CD14-positive monocyte (primary cell): ENCODE measurements around the gene TTC1. TPM values are rescaled to one million over a fixed set of nuclear protein-coding genes. Genes with fewer than 3 reads are reported as not detected.

Experiments
- DNase-seq, 3 donors: peaks; one replicate each; pipeline ENCODE4 v3.0.0-alpha.2; 2011 to 2022
- H2AFZ ChIP-seq: 2 replicates; pipeline ENCODE4 v1.6.0; 2012; ENCODE audit warnings: mild to moderate bottlenecking, low read depth, low read length, inconsistent platforms; ENCODE audit not compliant: insufficient read depth, poor library complexity, severe bottlenecking
- H3K27ac ChIP-seq, 2 donors: 1 replicate in 1 of 2; 2 replicates in 1 of 2; pipeline ENCODE4 v1.5.1; 2012 to 2013; ENCODE audit warnings: low read length in 2 of 2, control low read depth in 1 of 2, inconsistent platforms in 1 of 2, low read depth in 1 of 2, mild to moderate bottlenecking in 1 of 2
- H3K27me3 ChIP-seq, 2 donors: one replicate each; pipeline versions ENCODE4 v1.6.0 to v1.6.1; 2011 to 2013; ENCODE audit warnings: low read length in 2 of 2; ENCODE audit not compliant: control insufficient read depth in 2 of 2, insufficient read depth in 2 of 2
- H3K36me3 ChIP-seq, 2 donors: replicated peaks in 1 of 2; 1 replicate in 1 of 2; 2 replicates in 1 of 2; pipeline versions ENCODE4 v1.5.1 to v1.6.1; 2012 to 2013; ENCODE audit warnings: low read length in 2 of 2, control low read depth in 1 of 2, inconsistent platforms in 1 of 2, mild to moderate bottlenecking in 1 of 2; ENCODE audit not compliant: insufficient read depth in 2 of 2, control insufficient read depth in 1 of 2
- H3K4me1 ChIP-seq, 2 donors: 1 replicate in 1 of 2; 2 replicates in 1 of 2; pipeline versions ENCODE4 v1.5.1 to v1.6.1; 2012 to 2013; ENCODE audit warnings: low read length in 2 of 2, control low read depth in 1 of 2, inconsistent platforms in 1 of 2, mild to moderate bottlenecking in 1 of 2, moderate library complexity in 1 of 2; ENCODE audit not compliant: insufficient read depth in 2 of 2, control insufficient read depth in 1 of 2
- H3K4me2 ChIP-seq: replicated peaks from 2 replicates; pipeline ENCODE3; 2012; ENCODE audit warnings: low read length, moderate library complexity, mild to moderate bottlenecking; ENCODE audit not compliant: poor library complexity, severe bottlenecking; ENCODE audit errors: extremely low read depth
- H3K4me3 ChIP-seq, 3 experiments: fragments of 200-600 bp in 1 of 3; sonication (generic) in 1 of 3; replicated peaks in 1 of 3; 1 replicate in 2 of 3; 2 replicates in 1 of 3; pipeline ENCODE4 v1.5.1; 2011 to 2013; ENCODE audit warnings: low read length in 3 of 3, mild to moderate bottlenecking in 3 of 3, control low read depth in 2 of 3, low read depth in 2 of 3, inconsistent platforms in 1 of 3, moderate library complexity in 1 of 3
- H3K79me2 ChIP-seq: 2 replicates; pipeline ENCODE4 v1.6.0; 2012; ENCODE audit warnings: mild to moderate bottlenecking, control low read depth, inconsistent platforms, low read length, moderate library complexity; ENCODE audit not compliant: insufficient read depth
- H3K9ac ChIP-seq: 2 replicates; pipeline ENCODE4 v1.6.0; 2017; ENCODE audit warnings: low read length, mild to moderate bottlenecking; ENCODE audit not compliant: insufficient read depth, poor library complexity, severe bottlenecking
- H3K9me3 ChIP-seq, 2 donors: replicated peaks in 1 of 2; 1 replicate in 1 of 2; 2 replicates in 1 of 2; pipeline versions ENCODE4 v1.5.1 to v1.6.1; 2012 to 2013; ENCODE audit warnings: low read length in 2 of 2, control low read depth in 1 of 2; ENCODE audit not compliant: control insufficient read depth in 1 of 2, insufficient read depth in 1 of 2
- H4K20me1 ChIP-seq: 2 replicates; pipeline ENCODE4 v1.6.0; 2012; ENCODE audit warnings: mild to moderate bottlenecking, low read length, control low read depth, moderate library complexity; ENCODE audit not compliant: insufficient read depth
- H3K27ac Mint-ChIP-seq, 7 donors: one replicate each; pipeline ENCODE4 v1.8.0; 2020; ENCODE audit warnings: mild to moderate bottlenecking in 7 of 7, mixed read lengths in 7 of 7, moderate library complexity in 6 of 7, inconsistent platforms in 2 of 7
- H3K27me3 Mint-ChIP-seq, 3 donors: one replicate each; pipeline ENCODE4 v1.8.0; 2021 to 2022; ENCODE audit warnings: low read depth in 3 of 3, mild to moderate bottlenecking in 3 of 3, mixed read lengths in 3 of 3, moderate library complexity in 3 of 3, inconsistent platforms in 1 of 3
- H3K36me3 Mint-ChIP-seq, 2 donors: one replicate each; pipeline ENCODE4 v1.8.0; 2020; ENCODE audit warnings: mixed read lengths in 2 of 2, inconsistent platforms in 1 of 2, mild to moderate bottlenecking in 1 of 2
- H3K4me1 Mint-ChIP-seq: one replicate; pipeline ENCODE4 v1.8.0; 2020; ENCODE audit warnings: mild to moderate bottlenecking, mixed read lengths
- H3K4me3 Mint-ChIP-seq, 2 donors: one replicate each; pipeline ENCODE4 v1.8.0; 2020; ENCODE audit warnings: mild to moderate bottlenecking in 2 of 2, mixed read lengths in 2 of 2, moderate library complexity in 1 of 2
- H3K9me3 Mint-ChIP-seq, 7 donors: one replicate each; pipeline ENCODE4 v1.8.0; 2020 to 2022; ENCODE audit warnings: mixed read lengths in 7 of 7, mild to moderate bottlenecking in 6 of 7, moderate library complexity in 6 of 7, inconsistent platforms in 2 of 7
- CTCF ChIP-seq: fragments of 200-600 bp; IDR thresholded peaks from one replicate; pipeline ENCODE4 v1.8.0; 2022; ENCODE audit warnings: antibody characterized with exemption, mild to moderate bottlenecking
- WGBS: methylation state at CpG from one replicate; pipeline ENCODE4 v1.1.5; 2013; ENCODE audit warnings: missing lambda C conversion rate; ENCODE audit not compliant: insufficient coverage; 5-methylcytosine and 5-hydroxymethylcytosine counted together
- intact Hi-C, 2 donors: fragments of 100-400 bp; cut with micrococcal nuclease; formaldehyde crosslinking; loops; one replicate each; pipeline versions ENCODE4 v1.15.0 to v1.15.1; 2023
- polyA plus RNA-seq, 3 donors: library from polyadenylated mRNA; depleted of rRNA in 1 of 3; unstranded in 2 of 3; stranded (reverse) in 1 of 3; fragments of 300-500 nt in 2 of 3; fragments of >200 nt in 1 of 3; fragmentation: Illumina TruSeq in 2 of 3; gene quantifications; 1 replicate in 2 of 3; 2 replicates in 1 of 3; pipeline ENCODE4 v1.2.3, GENCODE V29; 2012 to 2021

Gene TTC1
- polyA plus RNA-seq, 3 donors = 11.4 to 63.4 (median 63.0) TPM

- Histone ChIP-seq H3K27ac (no peak overlapping the region), H3K9me3 (no peaks in the 10 kb centered on the region), H3K4me2 (no peak overlapping the region), H3K4me3 (no peak overlapping the region), H3K27me3 (no peaks in the 10 kb centered on the region), H3K9ac (no peak overlapping the region), H2AFZ (no peak overlapping the region), H3K79me2 (no peaks in the 10 kb centered on the region), H3K4me1 (no peaks in the 10 kb centered on the region), H3K36me3 (peaks cover 55 to 87% of the 10 kb centered on the region in 2 donors), H4K20me1 (no peaks in the 10 kb centered on the region)
- no peak overlapping the region for H3K4me3 Mint-ChIP-seq
- no peaks in the 10 kb centered on the region for H3K27me3 Mint-ChIP-seq
- 93% methylated on average over 3 of the region's 3 CpGs for WGBS
- H3K9me3 Mint-ChIP-seq = peaks cover 0 to 5% (median 1%) of the 10 kb centered on the region in 7 donors
- H3K36me3 Mint-ChIP-seq = peaks cover 64 to 75% of the 10 kb centered on the region in 2 donors
- H3K27ac Mint-ChIP-seq = no peak overlapping the region
- H3K4me1 Mint-ChIP-seq = no peaks in the 10 kb centered on the region
- DNase-seq = no peak
- TF ChIP-seq CTCF = no peak
- intact Hi-C loops = no loop called here
Measured at GRCh38 chr5:160061770-160062169, 52.8 kb downstream of the TTC1 start.

- Histone ChIP-seq H3K9ac (no peak overlapping the region), H2AFZ (no peak overlapping the region), H3K9me3 (no peaks in the 10 kb centered on the region), H3K27me3 (no peaks in the 10 kb centered on the region), H3K79me2 (no peaks in the 10 kb centered on the region), H3K27ac (no peak overlapping the region), H3K4me2 (no peak overlapping the region), H4K20me1 (no peaks in the 10 kb centered on the region), H3K4me3 (no peak overlapping the region), H3K36me3 (peaks cover 58 to 80% of the 10 kb centered on the region in 2 donors), H3K4me1 (no peaks in the 10 kb centered on the region)
- Mint-ChIP-seq H3K27me3 (no peaks in the 10 kb centered on the region), H3K4me3 (no peak overlapping the region), H3K9me3 (no peaks in the 10 kb centered on the region), H3K36me3 (peaks cover 60 to 74% of the 10 kb centered on the region in 2 donors), H3K4me1 (no peaks in the 10 kb centered on the region), H3K27ac (no peak overlapping the region)
- no peak for TF ChIP-seq CTCF
- intact Hi-C loops = no loop called here
- WGBS = 100% methylated on average over 1 of the region's 1 CpG
- DNase-seq = no peak
Measured at GRCh38 chr5:160064417-160064810, 55.5 kb downstream of the TTC1 start.
